Tibial nerve (tissue), 4 donors: ENCODE results near the gene B3GAT1. TPM values are rescaled to one million over a fixed set of nuclear protein-coding genes. Genes with fewer than 3 reads are reported as not detected.
"Not testable (repeated sequence)": the region's sequence is repeated elsewhere in the genome, so short reads cannot be mapped to it uniquely, and the experiment has no call there.

Experiments used
- DNase-seq, 2 donors: peaks; one replicate each; pipeline ENCODE4 v3.0.0-alpha.2; 2019; ENCODE audit warnings: low spot score in 2 of 2
- H3K27ac ChIP-seq, 4 donors: fragments of 200-600 bp; sonication (generic) in 3 of 4; one replicate each; pipeline ENCODE4 v1.5.1; 2017 to 2019; ENCODE audit warnings: mild to moderate bottlenecking in 1 of 4
- H3K27me3 ChIP-seq, 2 donors: fragments of 200-600 bp; sonication (generic) in 1 of 2; one replicate each; pipeline versions ENCODE4 v1.5.1 to v1.6.0; 2017 to 2019
- H3K36me3 ChIP-seq, 3 donors: fragments of 200-600 bp; sonication (generic); one replicate each; pipeline ENCODE4 v1.5.1; 2018 to 2019
- H3K4me1 ChIP-seq, 4 donors: fragments of 200-600 bp; sonication (generic) in 3 of 4; one replicate each; pipeline ENCODE4 v1.5.1; 2017 to 2019
- H3K4me3 ChIP-seq, 4 donors: fragments of 200-600 bp; sonication (generic) in 3 of 4; one replicate each; pipeline ENCODE4 v1.5.1; 2017 to 2019; ENCODE audit warnings: mild to moderate bottlenecking in 1 of 4, moderate library complexity in 1 of 4
- H3K9me3 ChIP-seq, 4 donors: fragments of 200-600 bp; sonication (generic) in 3 of 4; one replicate each; pipeline ENCODE4 v1.5.1; 2017 to 2019
- CTCF ChIP-seq, 5 experiments: fragments of 200-600 bp in 3 of 5; fragments of 450-650 bp in 2 of 5; sonication (generic) in 3 of 5; IDR thresholded peaks; one replicate each; pipeline ENCODE4 v1.5.1; 2016 to 2019; ENCODE audit warnings: antibody characterized with exemption in 5 of 5, mild to moderate bottlenecking in 3 of 5, moderate library complexity in 2 of 5
- EP300 ChIP-seq, 2 donors: sonication (generic); formaldehyde crosslinking; IDR thresholded peaks; one replicate each; pipeline ENCODE4 v1.6.1; 2017; ENCODE audit warnings: antibody characterized with exemption in 2 of 2, mild to moderate bottlenecking in 1 of 2
- POLR2A ChIP-seq, 2 donors: fragments of 450-650 bp; IDR thresholded peaks; one replicate each; pipeline ENCODE4 v1.6.1; 2017; ENCODE audit warnings: antibody characterized with exemption in 2 of 2, mild to moderate bottlenecking in 2 of 2, moderate library complexity in 2 of 2
- WGBS, 2 donors: methylation state at CpG; one replicate each; pipeline ENCODE4 v1.1.5; 2018; 5-methylcytosine and 5-hydroxymethylcytosine counted together
- total RNA-seq, 4 donors: library from RNA; depleted of rRNA; stranded (reverse); fragments of >200 nt; gene quantifications; one replicate each; pipeline ENCODE4 v1.1.0, GENCODE V29; 2016

B3GAT1 gene
- total RNA-seq, 4 donors from 2014 or later = 6.6 to 18.0 (median 9.1) TPM

- DNase-seq = no peak
- Histone ChIP-seq H3K9me3 (peaks cover 0 to 5% (median 0%) of the 10 kb centered on the region in 4 donors), H3K4me1 (no peaks in the 10 kb centered on the region), H3K4me3 (no peak overlapping the region), H3K27ac (no peak overlapping the region), H3K27me3 (no peaks in the 10 kb centered on the region), H3K36me3 (no peaks in the 10 kb centered on the region)
- TF ChIP-seq CTCF (IDR thresholded peaks at IDR 0.05) = no peak
- WGBS, 2 donors = 92 to 94% methylated on average over 13 to 27 of the region's 27 CpGs
Observed at GRCh38 chr11:134447696-134448095, 35.7 kb upstream of the B3GAT1 start.

GRCh38 chr11:134445601-134446325 lies 33.7 kb upstream of the B3GAT1 start:
- H3K4me1 ChIP-seq = no peaks in the 10 kb centered on the region
- no peaks in the 10 kb centered on the region for H3K9me3 ChIP-seq
- no peak overlapping the region for H3K27ac ChIP-seq
- DNase-seq = no peak
- H3K27me3 ChIP-seq = no peaks in the 10 kb centered on the region
- no peaks in the 10 kb centered on the region for H3K36me3 ChIP-seq
- TF ChIP-seq POLR2A (IDR thresholded peaks at IDR 0.05) (no peak), CTCF (IDR thresholded peaks at IDR 0.05) (no peak), EP300 (IDR thresholded peaks at IDR 0.05) (no peak)
- 84 to 91% methylated on average over 15 to 16 of the region's 16 CpGs for WGBS, 2 donors
- no peak overlapping the region for H3K4me3 ChIP-seq

- not testable (repeated sequence) for H3K36me3 ChIP-seq, H3K9me3 ChIP-seq, DNase-seq, H3K27me3 ChIP-seq, H3K4me3 ChIP-seq, H3K4me1 ChIP-seq, H3K27ac ChIP-seq
- WGBS, 2 donors = 80 to 86% methylated on average over 15 to 17 of the region's 17 CpGs
Observed at GRCh38 chr11:134444160-134445108, 32.4 kb upstream of the B3GAT1 start.

GRCh38 chr11:134443246-134443645 lies 31.2 kb upstream of the B3GAT1 start:
- 78 to 84% methylated on average over 6 of the region's 6 CpGs for WGBS, 2 donors
- Histone ChIP-seq H3K27me3 (no peaks in the 10 kb centered on the region), H3K36me3 (no peaks in the 10 kb centered on the region), H3K4me1 (no peaks in the 10 kb centered on the region), H3K27ac (no peak overlapping the region), H3K9me3 (no peaks in the 10 kb centered on the region), H3K4me3 (no peak overlapping the region)
- DNase-seq = no peak
- TF ChIP-seq EP300 (IDR thresholded peaks at IDR 0.05) = no peak
- no peak for TF ChIP-seq POLR2A (IDR thresholded peaks at IDR 0.05)
- no peak for TF ChIP-seq CTCF (IDR thresholded peaks at IDR 0.05)

- Histone ChIP-seq H3K4me1 (no peaks in the 10 kb centered on the region), H3K27me3 (no peaks in the 10 kb centered on the region), H3K9me3 (no peaks in the 10 kb centered on the region), H3K36me3 (no peaks in the 10 kb centered on the region), H3K27ac (no peak overlapping the region), H3K4me3 (no peak overlapping the region)
- TF ChIP-seq CTCF (IDR thresholded peaks at IDR 0.05) (no peak), POLR2A (IDR thresholded peaks at IDR 0.05) (no peak)
- no peak for DNase-seq
- WGBS, 2 donors = 78 to 88% methylated on average over 9 to 10 of the region's 10 CpGs
Observed at GRCh38 chr11:134442246-134442645, 30.2 kb upstream of the B3GAT1 start.
